ENCODE measurements around the gene ARMH3. TPM values are rescaled to one million over a fixed set of nuclear protein-coding genes. Genes with fewer than 3 reads are reported as not detected.

Gene ARMH3
- total RNA-seq, 1 donor from 2014 or later, result 6.3 TPM

GRCh38 chr10:102086196-102086595 lies 30.2 kb upstream of the ARMH3 start:
- Histone ChIP-seq H3K4me3 (ENCODE audit: low read depth, low read length) (no peak overlapping the region), H3K36me3 (ENCODE audit: control insufficient read depth, insufficient read depth, low read length) (no peaks in the 10 kb centered on the region), H3K27me3 (ENCODE audit: control insufficient read depth, insufficient read depth, low read length) (no peaks in the 10 kb centered on the region)
- no peak for TF ChIP-seq CTCF (IDR thresholded peaks at IDR 0.05; ENCODE audit: insufficient read depth, low read length, severe bottlenecking)
- DNase-seq (ENCODE audit: low read depth) (no peak), FAIRE-seq (no peak)

GRCh38 chr10:102085336-102085735 lies 29.4 kb upstream of the ARMH3 start:
- Histone ChIP-seq H3K27me3 (ENCODE audit: control insufficient read depth, insufficient read depth, low read length) (no peaks in the 10 kb centered on the region), H3K36me3 (ENCODE audit: control insufficient read depth, insufficient read depth, low read length) (no peaks in the 10 kb centered on the region), H3K4me3 (ENCODE audit: low read depth, low read length) (no peak overlapping the region)
- FAIRE-seq, result no peak
- no peak for DNase-seq (ENCODE audit: low read depth)
- TF ChIP-seq CTCF (IDR thresholded peaks at IDR 0.05; ENCODE audit: insufficient read depth, low read length, severe bottlenecking), result no peak

GRCh38 chr10:102083541-102083940 lies 27.6 kb upstream of the ARMH3 start:
- FAIRE-seq, result no peak
- Histone ChIP-seq H3K36me3 (ENCODE audit: control insufficient read depth, insufficient read depth, low read length) (no peaks in the 10 kb centered on the region), H3K4me3 (ENCODE audit: low read depth, low read length) (no peak overlapping the region), H3K27me3 (ENCODE audit: control insufficient read depth, insufficient read depth, low read length) (no peaks in the 10 kb centered on the region)
- no peak for TF ChIP-seq CTCF (IDR thresholded peaks at IDR 0.05; ENCODE audit: insufficient read depth, low read length, severe bottlenecking)
- no peak for DNase-seq (ENCODE audit: low read depth)

GRCh38 chr10:102072673-102073527 lies 16.9 kb upstream of the ARMH3 start:
- peak; percentile 96 for TF ChIP-seq CTCF (IDR thresholded peaks at IDR 0.05; ENCODE audit: insufficient read depth, low read length, severe bottlenecking)
- H3K4me3 ChIP-seq (ENCODE audit: low read depth, low read length), result no peak overlapping the region
- H3K27me3 ChIP-seq (ENCODE audit: control insufficient read depth, insufficient read depth, low read length), result no peaks in the 10 kb centered on the region
- peak; percentile 74 for DNase-seq (ENCODE audit: low read depth)
- H3K36me3 ChIP-seq (ENCODE audit: control insufficient read depth, insufficient read depth, low read length), result peaks cover 3% of the 10 kb centered on the region
- FAIRE-seq, result no peak

- TF ChIP-seq CTCF (IDR thresholded peaks at IDR 0.05; ENCODE audit: insufficient read depth, low read length, severe bottlenecking), result no peak
- FAIRE-seq (no peak), DNase-seq (ENCODE audit: low read depth) (no peak)
- peaks cover 5% of the 10 kb centered on the region for H3K36me3 ChIP-seq (ENCODE audit: control insufficient read depth, insufficient read depth, low read length)
- no peak overlapping the region for H3K4me3 ChIP-seq (ENCODE audit: low read depth, low read length)
- H3K27me3 ChIP-seq (ENCODE audit: control insufficient read depth, insufficient read depth, low read length), result no peaks in the 10 kb centered on the region
These were observed 13.1 kb upstream of the ARMH3 start for GRCh38 chr10:102069071-102069470.

- Histone ChIP-seq H3K4me3 (ENCODE audit: low read depth, low read length) (no peak overlapping the region), H3K27me3 (ENCODE audit: control insufficient read depth, insufficient read depth, low read length) (no peaks in the 10 kb centered on the region), H3K36me3 (ENCODE audit: control insufficient read depth, insufficient read depth, low read length) (peaks cover 5% of the 10 kb centered on the region)
- DNase-seq (ENCODE audit: low read depth), result no peak
- no peak for FAIRE-seq
- TF ChIP-seq CTCF (IDR thresholded peaks at IDR 0.05; ENCODE audit: insufficient read depth, low read length, severe bottlenecking), result no peak
These were observed 12.2 kb upstream of the ARMH3 start for GRCh38 chr10:102068216-102068615.

Measured in bronchial epithelial cell (primary cell).